ENCODE results near the gene KANSL1. TPM values are rescaled to one million over a fixed set of nuclear protein-coding genes. Genes with fewer than 3 reads are reported as not detected.

Gene KANSL1
- total RNA-seq, 1 experiment from 2014 or later = 55.5 TPM

- no peak for ATAC-seq
- intact Hi-C loops (cut with micrococcal nuclease; ENCODE audit: unreplicated experiment) = no loop called here
- ChIA-PET POLR2A (no interaction called here), CTCF (no interaction called here)
- H3K4me3 ChIP-seq (ENCODE audit: low read depth in 2 of 2, low read length in 2 of 2) = no peak overlapping the region
- no TSS peak for BruUV-seq (replicated peaks)
- DNase-seq (ENCODE audit: low read depth, low spot score) = no peak
- H3K36me3 ChIP-seq (ENCODE audit: control insufficient read depth, insufficient read depth, low read length) = peaks cover 4% of the 10 kb centered on the region; the same call in 1 of the 2 replicates
- H3K4me1 ChIP-seq (ENCODE audit: control insufficient read depth, insufficient read depth, low read length) = no peaks in the 10 kb centered on the region
- H3K27me3 ChIP-seq (ENCODE audit: control insufficient read depth, insufficient read depth, low read length) = no peaks in the 10 kb centered on the region
- no peak overlapping the region for H3K27ac ChIP-seq (ENCODE audit: low read length)
- TF ChIP-seq REST (IDR thresholded peaks at IDR 0.05; ENCODE audit: insufficient read depth in 1 of 2, low read depth in 2 of 2, low read length in 1 of 2) = no peak
- TF ChIP-seq TCF7L2 (IDR thresholded peaks at IDR 0.05; ENCODE audit: low read depth, low read length) = no peak
- no peaks in the 10 kb centered on the region for H3K9me3 ChIP-seq (ENCODE audit: control insufficient read depth, insufficient read depth, low read depth, low read length)
- in situ Hi-C loops (cut with HindIII; ENCODE audit: low pct_unique_long_range_greater_than_20kb, low sequenced_read_pairs) = no loop called here
Observed at GRCh38 chr17:46071796-46072195, 121.4 kb downstream of the KANSL1 start.

- DNase-seq (ENCODE audit: low read depth, low spot score) (no peak), ATAC-seq (no peak)
- in situ Hi-C loops (cut with HindIII; ENCODE audit: low pct_unique_long_range_greater_than_20kb, low sequenced_read_pairs) = no loop called here
- Histone ChIP-seq H3K4me3 (ENCODE audit: low read depth in 2 of 2, low read length in 2 of 2) (no peak overlapping the region), H3K27me3 (ENCODE audit: control insufficient read depth, insufficient read depth, low read length) (no peaks in the 10 kb centered on the region), H3K4me1 (ENCODE audit: control insufficient read depth, insufficient read depth, low read length) (no peaks in the 10 kb centered on the region), H3K9me3 (ENCODE audit: control insufficient read depth, insufficient read depth, low read depth, low read length) (no peaks in the 10 kb centered on the region), H3K36me3 (ENCODE audit: control insufficient read depth, insufficient read depth, low read length) (peaks cover 9% of the 10 kb centered on the region), H3K27ac (ENCODE audit: low read length) (no peak overlapping the region)
- no peak for TF ChIP-seq TCF7L2 (IDR thresholded peaks at IDR 0.05; ENCODE audit: low read depth, low read length)
- no peak for TF ChIP-seq REST (IDR thresholded peaks at IDR 0.05; ENCODE audit: insufficient read depth in 1 of 2, low read depth in 2 of 2, low read length in 1 of 2)
- TF ChIP-seq POLR2AphosphoS5 (IDR thresholded peaks at IDR 0.05; ENCODE audit: low read depth, low read length) = no peak
- no peak for TF ChIP-seq SIN3A (IDR thresholded peaks at IDR 0.05; ENCODE audit: borderline replicate concordance, insufficient read depth, low read depth, low read length)
- no peak for TF ChIP-seq CTCF (IDR thresholded peaks at IDR 0.05)
- BruUV-seq (replicated peaks) = no TSS peak
- intact Hi-C loops (cut with micrococcal nuclease; ENCODE audit: unreplicated experiment) = no loop called here
- CTCF ChIA-PET = interaction anchor here (1.1 kb wide), 1 partner anchor 20 kb away, joined by 3 read pairs; no protein-coding TSS in a partner anchor
- POLR2A ChIA-PET = no interaction called here
Observed at GRCh38 chr17:46064460-46064859, 128.8 kb downstream of the KANSL1 start.
